GM12878 (cell line): ENCODE measurements around the gene OTOG. TPM values are rescaled to one million over a fixed set of nuclear protein-coding genes. Genes with fewer than 3 reads are reported as not detected.

ENCODE experiments used
- ATAC-seq: fragments of 200-7000 bp; cut with Tn5 transposase; 3 replicates; pipeline ENCODE4 v1.9.1; 2020; ENCODE audit warnings: mild to moderate bottlenecking, moderate library complexity
- BruUV-seq: library from RNA; stranded (reverse); fragments of 400-500 nt; replicated peaks from 2 replicates; lab custom pipeline; 2021; lab: Mats Ljungman, UMichigan
- CTCF ChIA-PET: fragments of 300-600 bp; sonication (Branson Sonifier 250); formaldehyde crosslinking; extraction: SDS; loops from one replicate; lab custom pipeline; 2021; ENCODE audit warnings: inconsistent platforms; lab: Yijun Ruan, JAX
- POLR2A ChIA-PET: fragments of 350-600 bp; formaldehyde crosslinking; extraction: SDS; loops from one replicate; lab custom pipeline; 2021; ENCODE audit warnings: inconsistent platforms; lab: Charles Lee
- RAD21 ChIA-PET: fragments of 300-600 bp; sonication (Branson Sonifier 250); formaldehyde crosslinking; loops from one replicate; lab custom pipeline; 2023; ENCODE audit warnings: antibody characterized with exemption; ENCODE audit not compliant: unreplicated experiment; lab: Charles Lee
- SMC1A ChIA-PET: fragments of 300-600 bp; sonication (Branson Sonifier 250); formaldehyde crosslinking; loops from one replicate; lab custom pipeline; 2023; ENCODE audit not compliant: unreplicated experiment, uncharacterized antibody; lab: Charles Lee
- DNase-seq: peaks from one replicate; pipeline ENCODE4 v3.0.0-alpha.2; 2011; ENCODE audit warnings: low read depth, low spot score
- FAIRE-seq: peaks from 3 replicates; lab custom pipeline; 2011; peaks lifted over from hg19 to GRCh38; lab: Jason Lieb, UNC
- H2AFZ ChIP-seq: 2 replicates; pipeline ENCODE4 v1.6.0; 2011; ENCODE audit warnings: low read depth, low read length, control low read depth; ENCODE audit not compliant: control insufficient read depth
- H3K27ac ChIP-seq: 2 replicates; pipeline ENCODE4 v1.5.1; 2011; ENCODE audit warnings: control low read depth; ENCODE audit not compliant: control insufficient read depth, insufficient read depth
- H3K27me3 ChIP-seq, 2 experiments: replicated peaks in 1 of 2; 2 replicates each; pipeline versions ENCODE4 v1.6.0 to v1.6.1; 2011; ENCODE audit warnings: low read length in 1 of 2; ENCODE audit not compliant: control insufficient read depth in 2 of 2, insufficient read depth in 2 of 2
- H3K36me3 ChIP-seq, 2 experiments: 2 replicates each; pipeline ENCODE4 v1.5.1; 2011; ENCODE audit warnings: low read length in 1 of 2; ENCODE audit not compliant: control insufficient read depth in 2 of 2, insufficient read depth in 2 of 2
- H3K4me1 ChIP-seq: 2 replicates; pipeline ENCODE4 v1.6.1; 2011; ENCODE audit warnings: mild to moderate bottlenecking, low read length, moderate library complexity, mixed read lengths; ENCODE audit not compliant: control insufficient read depth, insufficient read depth
- H3K4me2 ChIP-seq: 2 replicates; pipeline ENCODE4 v1.6.0; 2011; ENCODE audit warnings: control low read depth; ENCODE audit not compliant: control insufficient read depth, insufficient read depth
- H3K4me3 ChIP-seq: fragments of 200-600 bp; sonication (generic); 2 replicates; pipeline ENCODE4 v1.5.1; 2016
- H3K79me2 ChIP-seq: 2 replicates; pipeline ENCODE4 v1.6.0; 2011; ENCODE audit warnings: low read length; ENCODE audit not compliant: control insufficient read depth, insufficient read depth
- H3K9ac ChIP-seq: 2 replicates; pipeline ENCODE4 v1.8.0; 2011; ENCODE audit warnings: low read length, control low read depth, mixed read lengths; ENCODE audit not compliant: control insufficient read depth, insufficient read depth
- H3K9me3 ChIP-seq: replicated peaks from 3 replicates; pipeline ENCODE4 v1.5.1; 2011; ENCODE audit warnings: mild to moderate bottlenecking, low read length; ENCODE audit not compliant: control insufficient read depth, insufficient read depth
- H4K20me1 ChIP-seq: 2 replicates; pipeline ENCODE4 v1.6.0; 2011; ENCODE audit not compliant: control insufficient read depth, insufficient read depth
- KLF5 ChIP-seq: fragments of 450-650 bp; IDR thresholded peaks from 2 replicates; pipeline ENCODE4 v1.6.1; 2014; ENCODE audit warnings: mild to moderate bottlenecking; ENCODE audit not compliant: partially characterized antibody
- LARP7 ChIP-seq: fragments of 450-650 bp; IDR thresholded peaks from 2 replicates; pipeline ENCODE4 v1.6.1; 2017; ENCODE audit warnings: mild to moderate bottlenecking
- RAD21 ChIP-seq: IDR thresholded peaks from 2 replicates; pipeline ENCODE4 v1.6.1; 2011; ENCODE audit warnings: mild to moderate bottlenecking, low read depth, low read length, moderate library complexity; ENCODE audit not compliant: insufficient read depth
- SIX5 ChIP-seq: IDR thresholded peaks from 2 replicates; pipeline ENCODE4 v1.6.1; 2011; ENCODE audit warnings: mild to moderate bottlenecking, low read depth, low read length, moderate library complexity; ENCODE audit not compliant: severe bottlenecking
- TAF1 ChIP-seq: IDR thresholded peaks from 2 replicates; pipeline ENCODE4 v1.6.1; 2011; ENCODE audit warnings: mild to moderate bottlenecking, low read depth, low read length, borderline replicate concordance
- ZNF24 ChIP-seq: fragments of 450-650 bp; IDR thresholded peaks from 2 replicates; pipeline ENCODE4 v1.6.1; 2017; ENCODE audit warnings: antibody characterized with exemption, mild to moderate bottlenecking
- WGBS: methylation state at CpG from one replicate; pipeline ENCODE4 v1.1.6; 2016; ENCODE audit warnings: low lambda C conversion rate; ENCODE audit not compliant: insufficient replicate concordance, insufficient coverage; ENCODE audit errors: missing lambda C conversion rate; 5-methylcytosine and 5-hydroxymethylcytosine counted together
- in situ Hi-C: fragments of 300-500 bp; cut with MboI; formaldehyde crosslinking; loops from 9 replicates; pipeline ENCODE4 v1.14.3; 2018; ENCODE audit warnings: mixed read lengths
- intact Hi-C: fragments of 100-400 bp; cut with micrococcal nuclease; formaldehyde crosslinking; loops from one replicate; pipeline ENCODE4 v1.14.2; 2022; ENCODE audit not compliant: unreplicated experiment
- polyA plus RNA-seq, 11 experiments: library from polyadenylated mRNA; depleted of rRNA in 4 of 11; unstranded in 6 of 11; stranded (reverse) in 5 of 11; fragments of >200 nt; fragmentation: Nextera tagmentation in 4 of 11; fragmentation: Illumina TruSeq in 1 of 11; extraction: Ambion mirVana in 4 of 11; extraction: Trizol in 1 of 11; gene quantifications; 1 replicate in 1 of 11; 2 replicates in 10 of 11; pipeline versions ENCODE4 v1.2.1 to v1.2.3, GENCODE V29; 2011 to 2016; ENCODE audit warnings: inconsistent platforms in 2 of 11, missing spikeins in 2 of 11, low read depth in 1 of 11
- total RNA-seq, 4 experiments: library from RNA; depleted of rRNA in 3 of 4; stranded (reverse); fragments of >200 nt in 3 of 4; fragmentation: Illumina TruSeq in 1 of 4; extraction: Trizol in 1 of 4; gene quantifications; 2 replicates each; pipeline versions ENCODE4 v1.2.1 to v1.2.3, GENCODE V29; 2013 to 2021
- TF ChIP-seq, protein P1 (sequence below): fragments of 450-650 bp; IDR thresholded peaks from 2 replicates; pipeline ENCODE4 v1.6.1; 2016; ENCODE audit warnings: mild to moderate bottlenecking

The OTOG gene
- total and polyA plus RNA-seq, 10 of the 15 experiments (the other 5 are each of a cell fraction or from before 2014, with no cell fraction given), result not detected

GRCh38 chr11:17550450-17551346 lies 3.6 kb downstream of the OTOG start (continued):
- TF ChIP-seq KLF5 (no peak), TAF1 (no peak)

DNA sequence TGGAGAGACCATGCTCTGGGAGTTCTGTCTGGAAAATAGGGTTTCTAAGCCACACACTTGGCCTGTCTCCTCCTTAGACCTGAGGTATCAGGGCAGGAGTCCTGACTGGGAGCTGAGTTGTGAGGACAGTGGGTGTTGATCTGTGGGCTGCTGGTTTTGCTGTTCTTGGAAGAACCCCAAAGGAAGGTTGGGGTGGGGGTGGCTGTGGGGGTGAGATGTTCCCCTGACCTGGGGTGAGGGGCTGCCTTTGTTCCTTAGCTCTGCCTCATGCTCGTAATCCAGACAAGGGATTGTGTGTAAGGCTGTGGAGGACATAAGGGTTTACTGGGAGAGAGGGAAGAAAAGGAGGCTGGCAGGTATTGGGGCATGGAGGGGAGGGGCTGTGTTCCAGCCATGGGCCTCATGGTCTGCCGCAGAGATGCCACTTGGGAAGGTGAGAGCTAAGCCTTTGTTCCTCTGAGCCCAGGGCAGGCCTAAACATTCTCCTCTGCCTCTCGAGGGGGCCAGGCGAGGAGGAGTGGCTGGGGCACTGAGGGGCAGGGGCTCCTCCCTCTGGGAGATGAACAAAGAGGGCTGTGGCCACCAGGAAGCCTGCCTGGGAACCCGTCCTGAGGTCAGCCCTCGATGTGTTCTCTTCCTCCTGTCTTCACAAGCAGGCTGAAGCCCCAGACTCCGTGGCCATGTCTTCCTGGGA lies 4.4 kb downstream of the OTOG start:
- DNase-seq, result no peak
- Histone ChIP-seq H3K4me3 (no peak overlapping the region), H3K79me2 (no peaks in the 10 kb centered on the region), H3K4me2 (no peak overlapping the region), H3K4me1 (no peaks in the 10 kb centered on the region)
- RAD21 ChIA-PET, result no interaction called here
- no TSS peak for BruUV-seq
- in situ Hi-C loops, result no loop called here
- ATAC-seq, result no peak
- TF ChIP-seq RAD21 (no peak), SIX5 (no peak), ZNF24 (no peak), LARP7 (no peak)
- TF ChIP-seq, protein P1, sequence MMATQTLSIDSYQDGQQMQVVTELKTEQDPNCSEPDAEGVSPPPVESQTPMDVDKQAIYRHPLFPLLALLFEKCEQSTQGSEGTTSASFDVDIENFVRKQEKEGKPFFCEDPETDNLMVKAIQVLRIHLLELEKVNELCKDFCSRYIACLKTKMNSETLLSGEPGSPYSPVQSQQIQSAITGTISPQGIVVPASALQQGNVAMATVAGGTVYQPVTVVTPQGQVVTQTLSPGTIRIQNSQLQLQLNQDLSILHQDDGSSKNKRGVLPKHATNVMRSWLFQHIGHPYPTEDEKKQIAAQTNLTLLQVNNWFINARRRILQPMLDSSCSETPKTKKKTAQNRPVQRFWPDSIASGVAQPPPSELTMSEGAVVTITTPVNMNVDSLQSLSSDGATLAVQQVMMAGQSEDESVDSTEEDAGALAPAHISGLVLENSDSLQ, result no peak
- TF ChIP-seq, all 136 proteins: peak for 0
- ChIA-PET SMC1A (no interaction called here), CTCF (no interaction called here), POLR2A (no interaction called here)
- Histone ChIP-seq H4K20me1 (no peaks in the 10 kb centered on the region), H3K9ac (no peak overlapping the region), H2AFZ (no peak overlapping the region), H3K27me3 (peaks cover 0 to 2% of the 10 kb centered on the region in 2 experiments; a peak in 3 of 4 replicates), H3K27ac (no peak overlapping the region), H3K9me3 (no peaks in the 10 kb centered on the region), H3K36me3 (no peaks in the 10 kb centered on the region)
- WGBS, result 9% methylated on average over 7 of the region's 7 CpGs
- no peak for FAIRE-seq
- intact Hi-C loops, result no loop called here
